Caco-2 (cell line): ENCODE results near the gene CENPP. TPM values are rescaled to one million over a fixed set of nuclear protein-coding genes. Genes with fewer than 3 reads are reported as not detected.

Source experiments
- BruUV-seq: library from RNA; stranded (reverse); fragments of 400-500 nt; replicated peaks from 2 replicates; lab custom pipeline; 2021; lab: Mats Ljungman, UMichigan
- CTCF ChIA-PET: fragments of 300-600 bp; sonication (Branson Sonifier 250); formaldehyde crosslinking; loops from one replicate; lab custom pipeline; 2022; ENCODE audit warnings: antibody characterized with exemption; lab: Charles Lee
- POLR2A ChIA-PET: fragments of 300-600 bp; sonication (Branson Sonifier 250); formaldehyde crosslinking; loops from one replicate; lab custom pipeline; 2022; ENCODE audit warnings: antibody characterized with exemption; lab: Charles Lee
- DNase-seq, 2 experiments: peaks; one replicate each; pipeline versions ENCODE4 v3.0.0 to v3.0.0-alpha.2; 2020 to 2022
- H3K27me3 ChIP-seq: replicated peaks from 2 replicates; pipeline ENCODE4 v1.6.0; 2011; ENCODE audit warnings: low read length; ENCODE audit not compliant: control insufficient read depth, insufficient read depth
- H3K36me3 ChIP-seq: 2 replicates; pipeline ENCODE4 v1.5.1; 2011; ENCODE audit warnings: low read length; ENCODE audit not compliant: control insufficient read depth, insufficient read depth
- H3K4me1 ChIP-seq: fragments of 250-450 bp; sonication (Bioruptor Pico); 2 replicates; pipeline ENCODE4 v1.5.1; 2020; ENCODE audit warnings: mild to moderate bottlenecking
- H3K4me3 ChIP-seq: 2 replicates; pipeline ENCODE4 v1.5.1; 2011; ENCODE audit warnings: low read depth, mild to moderate bottlenecking, control low read depth, low read length
- H3K9me3 ChIP-seq: fragments of 250-450 bp; sonication (Bioruptor Pico); 2 replicates; pipeline ENCODE4 v1.5.1; 2020; ENCODE audit warnings: mild to moderate bottlenecking, moderate library complexity
- H3K27ac Mint-ChIP-seq: one replicate; pipeline ENCODE4 v1.8.0; 2022; ENCODE audit warnings: mixed read lengths; ENCODE audit not compliant: unreplicated experiment
- H3K27me3 Mint-ChIP-seq: one replicate; pipeline ENCODE4 v1.8.0; 2022; ENCODE audit warnings: mixed read lengths; ENCODE audit not compliant: insufficient read depth, unreplicated experiment
- H3K36me3 Mint-ChIP-seq: one replicate; pipeline ENCODE4 v1.8.0; 2022; ENCODE audit warnings: mild to moderate bottlenecking, mixed read lengths; ENCODE audit not compliant: insufficient read depth, unreplicated experiment
- H3K4me1 Mint-ChIP-seq: one replicate; pipeline ENCODE4 v1.8.0; 2022; ENCODE audit warnings: low read depth, mixed read lengths; ENCODE audit not compliant: unreplicated experiment
- H3K4me3 Mint-ChIP-seq: one replicate; pipeline ENCODE4 v1.8.0; 2022; ENCODE audit warnings: mild to moderate bottlenecking, moderate library complexity, mixed read lengths; ENCODE audit not compliant: unreplicated experiment
- H3K9me3 Mint-ChIP-seq: one replicate; pipeline ENCODE4 v1.8.0; 2022; ENCODE audit warnings: mixed read lengths; ENCODE audit not compliant: unreplicated experiment
- intact Hi-C: fragments of 100-400 bp; cut with micrococcal nuclease; formaldehyde crosslinking; loops from one replicate; pipeline ENCODE4 v1.10.0; 2022; ENCODE audit not compliant: unreplicated experiment
- total RNA-seq: library from RNA; stranded (reverse); gene quantifications from 2 replicates; pipeline ENCODE4 v1.2.3, GENCODE V29; 2022
- TF ChIP-seq, protein P1 (sequence below), 2 experiments: fragments of 200-600 bp in 1 of 2; IDR thresholded peaks; 1 replicate in 1 of 2; 2 replicates in 1 of 2; pipeline versions ENCODE4 v1.5.1 to v1.8.0; 2011 to 2022; ENCODE audit warnings: antibody characterized with exemption in 1 of 2, control low read depth in 1 of 2, inconsistent platforms in 1 of 2, low read depth in 1 of 2, low read length in 1 of 2, mild to moderate bottlenecking in 1 of 2, moderate library complexity in 1 of 2; ENCODE audit not compliant: insufficient read depth in 1 of 2, severe bottlenecking in 1 of 2, unreplicated experiment in 1 of 2

The CENPP gene
- total RNA-seq, 1 experiment from 2014 or later = 7.6 TPM

DNA sequence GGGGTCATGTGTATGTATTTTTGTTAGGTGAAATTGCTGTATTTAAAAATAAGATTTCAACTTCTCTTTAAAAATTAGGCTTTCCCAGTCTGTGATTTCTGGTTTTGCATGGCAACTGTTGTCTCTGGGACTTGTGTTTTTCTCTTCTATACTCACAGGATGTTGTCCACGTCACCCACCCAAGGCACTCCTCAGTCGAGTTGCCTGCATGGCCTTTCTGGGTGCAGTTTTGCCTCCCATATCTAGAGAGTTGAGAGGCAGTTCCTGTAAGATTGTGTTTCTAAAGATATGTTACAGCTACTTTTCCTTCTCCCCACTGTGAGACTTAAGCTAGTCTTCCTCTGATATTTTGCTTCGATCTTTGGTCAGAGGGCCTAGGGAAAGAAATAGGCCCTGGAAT, 158.8 kb downstream of the CENPP start:
- DNase-seq = no peak
- TF ChIP-seq, protein P1, sequence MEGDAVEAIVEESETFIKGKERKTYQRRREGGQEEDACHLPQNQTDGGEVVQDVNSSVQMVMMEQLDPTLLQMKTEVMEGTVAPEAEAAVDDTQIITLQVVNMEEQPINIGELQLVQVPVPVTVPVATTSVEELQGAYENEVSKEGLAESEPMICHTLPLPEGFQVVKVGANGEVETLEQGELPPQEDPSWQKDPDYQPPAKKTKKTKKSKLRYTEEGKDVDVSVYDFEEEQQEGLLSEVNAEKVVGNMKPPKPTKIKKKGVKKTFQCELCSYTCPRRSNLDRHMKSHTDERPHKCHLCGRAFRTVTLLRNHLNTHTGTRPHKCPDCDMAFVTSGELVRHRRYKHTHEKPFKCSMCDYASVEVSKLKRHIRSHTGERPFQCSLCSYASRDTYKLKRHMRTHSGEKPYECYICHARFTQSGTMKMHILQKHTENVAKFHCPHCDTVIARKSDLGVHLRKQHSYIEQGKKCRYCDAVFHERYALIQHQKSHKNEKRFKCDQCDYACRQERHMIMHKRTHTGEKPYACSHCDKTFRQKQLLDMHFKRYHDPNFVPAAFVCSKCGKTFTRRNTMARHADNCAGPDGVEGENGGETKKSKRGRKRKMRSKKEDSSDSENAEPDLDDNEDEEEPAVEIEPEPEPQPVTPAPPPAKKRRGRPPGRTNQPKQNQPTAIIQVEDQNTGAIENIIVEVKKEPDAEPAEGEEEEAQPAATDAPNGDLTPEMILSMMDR (IDR thresholded peaks at IDR 0.05; ENCODE audit: insufficient read depth in 1 of 2, low read depth in 1 of 2, low read length in 1 of 2, severe bottlenecking in 1 of 2, unreplicated experiment in 1 of 2) = no peak
- Histone ChIP-seq H3K36me3 (no peaks in the 10 kb centered on the region), H3K9me3 (no peaks in the 10 kb centered on the region), H3K27me3 (no peaks in the 10 kb centered on the region), H3K4me3 (no peak overlapping the region), H3K4me1 (peaks cover 6% of the 10 kb centered on the region; the same call in 1 of the 2 replicates)
- Mint-ChIP-seq H3K4me3 (no peak overlapping the region), H3K27ac (no peak overlapping the region), H3K36me3 (no peaks in the 10 kb centered on the region), H3K9me3 (no peaks in the 10 kb centered on the region), H3K4me1 (peaks cover 9% of the 10 kb centered on the region), H3K27me3 (no peaks in the 10 kb centered on the region)
- POLR2A ChIA-PET = no interaction called here
- CTCF ChIA-PET = no interaction called here
- no TSS peak for BruUV-seq
- intact Hi-C loops = no loop called here

- H3K36me3 ChIP-seq = no peaks in the 10 kb centered on the region
- CTCF ChIA-PET = no interaction called here
- no peaks in the 10 kb centered on the region for H3K36me3 Mint-ChIP-seq
Observed at GRCh38 chr9:92486371-92486770, 160.6 kb downstream of the CENPP start.

DNA sequence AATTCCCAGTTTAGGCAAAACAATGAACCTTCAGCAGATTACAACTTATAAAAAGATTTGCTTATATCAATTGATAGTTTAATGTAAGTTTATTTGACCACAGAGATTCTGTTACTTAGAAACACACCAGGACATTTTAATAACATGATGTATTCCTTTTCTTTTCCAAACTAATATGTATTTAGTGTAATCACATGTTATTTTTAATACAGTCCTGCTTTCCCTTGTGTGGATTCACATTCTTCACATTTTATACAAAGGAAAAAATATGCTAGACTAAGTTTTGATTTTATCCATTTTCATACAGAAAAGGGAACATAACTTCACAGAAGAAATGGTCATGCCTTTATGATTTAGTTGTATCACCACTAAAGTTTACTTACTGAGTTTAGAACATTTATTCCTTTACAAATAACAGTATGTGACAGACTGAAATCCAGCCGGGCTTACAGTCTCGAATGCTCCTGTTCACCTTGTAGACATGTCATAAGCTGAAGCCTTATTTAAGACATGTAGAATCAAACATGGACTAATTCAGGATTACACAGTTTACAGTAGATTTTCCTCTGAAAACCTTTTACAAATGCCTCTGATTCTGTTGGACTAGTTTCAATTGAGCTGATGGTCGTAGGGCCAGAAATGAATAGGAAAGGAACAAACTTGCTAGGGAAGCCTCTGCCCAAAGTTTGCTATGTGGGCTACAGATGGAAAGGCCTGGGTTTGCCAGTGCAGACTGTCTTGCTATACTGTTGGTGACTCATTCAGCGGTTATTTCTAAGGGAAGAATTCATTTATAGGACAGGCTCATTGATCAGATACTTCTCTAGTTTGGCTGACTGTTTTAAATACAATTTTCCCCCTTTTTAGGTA, 163.2 kb downstream of the CENPP start:
- H3K36me3 Mint-ChIP-seq = no peaks in the 10 kb centered on the region
- H3K27me3 Mint-ChIP-seq = no peaks in the 10 kb centered on the region
- CTCF ChIA-PET = no interaction called here
- H3K4me1 Mint-ChIP-seq = peaks cover 6% of the 10 kb centered on the region
- H3K27ac Mint-ChIP-seq = no peak overlapping the region
- no TSS peak for BruUV-seq
- H3K4me3 Mint-ChIP-seq = no peak overlapping the region
- Histone ChIP-seq H3K4me3 (no peak overlapping the region), H3K9me3 (no peaks in the 10 kb centered on the region), H3K27me3 (no peaks in the 10 kb centered on the region), H3K4me1 (no peaks in the 10 kb centered on the region), H3K36me3 (no peaks in the 10 kb centered on the region)
- POLR2A ChIA-PET = interaction anchor here (0.6 kb wide), 1 partner anchor 40 kb away, joined by 4 read pairs; no protein-coding TSS in a partner anchor
- H3K9me3 Mint-ChIP-seq = no peaks in the 10 kb centered on the region
- intact Hi-C loops = no loop called here
- TF ChIP-seq, protein P1 (IDR thresholded peaks at IDR 0.05; ENCODE audit: insufficient read depth in 1 of 2, low read depth in 1 of 2, low read length in 1 of 2, severe bottlenecking in 1 of 2, unreplicated experiment in 1 of 2) = no peak
- DNase-seq = no peak

More at GRCh38 chr9:92486371-92486770, 160.6 kb downstream of the CENPP start:
- POLR2A ChIA-PET = interaction anchor here (0.7 kb wide), 1 partner anchor 13 kb away, joined by 6 read pairs; no protein-coding TSS in a partner anchor
- Histone ChIP-seq H3K4me3 (no peak overlapping the region), H3K9me3 (no peaks in the 10 kb centered on the region), H3K27me3 (no peaks in the 10 kb centered on the region), H3K4me1 (no peaks in the 10 kb centered on the region; the same call in 1 of the 2 replicates)
- no peak overlapping the region for H3K27ac Mint-ChIP-seq
- H3K27me3 Mint-ChIP-seq = no peaks in the 10 kb centered on the region
- BruUV-seq = no TSS peak
- peaks cover 3% of the 10 kb centered on the region for H3K4me1 Mint-ChIP-seq
- TF ChIP-seq, protein P1 (IDR thresholded peaks at IDR 0.05; ENCODE audit: insufficient read depth in 1 of 2, low read depth in 1 of 2, low read length in 1 of 2, severe bottlenecking in 1 of 2, unreplicated experiment in 1 of 2) = no peak
- no peaks in the 10 kb centered on the region for H3K9me3 Mint-ChIP-seq
- intact Hi-C loops = no loop called here
- DNase-seq = no peak
- H3K4me3 Mint-ChIP-seq = no peak overlapping the region
